GM10266 (cell line): Measurements from ENCODE around the gene MYRFL.

Experiments
- DNase-seq: peaks from one replicate; pipeline ENCODE4 v3.0.0; 2012; ENCODE audit errors: extremely low spot score
- CTCF ChIP-seq: IDR thresholded peaks from 2 replicates; pipeline ENCODE4 v1.5.1; 2012; ENCODE audit warnings: mild to moderate bottlenecking, low read depth; ENCODE audit not compliant: control insufficient read depth, insufficient read depth; ENCODE audit errors: missing control alignments

Gene MYRFL

GRCh38 chr12:69996241-69996640, 171.2 kb downstream of the MYRFL start:
- no peak for TF ChIP-seq CTCF
- DNase-seq = no peak

GRCh38 chr12:69996722-69997121, 171.7 kb downstream of the MYRFL start:
- no peak for DNase-seq
- no peak for TF ChIP-seq CTCF

GRCh38 chr12:69998011-69998410, 173.0 kb downstream of the MYRFL start:
- DNase-seq = no peak
- no peak for TF ChIP-seq CTCF

GRCh38 chr12:69998922-69999321, 173.9 kb downstream of the MYRFL start:
- DNase-seq = no peak
- no peak for TF ChIP-seq CTCF

GRCh38 chr12:69999561-69999960, 174.5 kb downstream of the MYRFL start:
- no peak for TF ChIP-seq CTCF

GRCh38 chr12:70002097-70002911, 177.3 kb downstream of the MYRFL start:
- no peak for DNase-seq
- no peak for TF ChIP-seq CTCF

More at GRCh38 chr12:69999561-69999960, 174.5 kb downstream of the MYRFL start:
- no peak for DNase-seq

- TF ChIP-seq CTCF = no peak
- DNase-seq = no peak
Observed at GRCh38 chr12:70002912-70003255, 177.9 kb downstream of the MYRFL start.
